A549 (cell line): ENCODE measurements around the gene TMEM95. TPM values are rescaled to one million over a fixed set of nuclear protein-coding genes. Genes with fewer than 3 reads are reported as not detected.
"Not testable (repeated sequence)": the region's sequence is repeated elsewhere in the genome, so short reads cannot be mapped to it uniquely, and the experiment has no call there.

Experiments used
- ATAC-seq, 2 experiments: fragments of 200-7000 bp in 1 of 2; fragments of >200 bp in 1 of 2; cut with Nextera tagmentation in 1 of 2; cut with Tn5 transposase in 1 of 2; 3 replicates each; pipeline versions ENCODE4 v1.8.0 to v1.9.1; 2018 to 2020; ENCODE audit warnings: mild to moderate bottlenecking in 1 of 2, moderate library complexity in 1 of 2
- CTCF ChIA-PET: fragments of 300-600 bp; sonication (Branson Sonifier 250); formaldehyde crosslinking; extraction: SDS; loops from one replicate; lab custom pipeline; 2021; ENCODE audit warnings: antibody characterized with exemption, inconsistent platforms; lab: Yijun Ruan, JAX
- POLR2A ChIA-PET: fragments of 350-600 bp; formaldehyde crosslinking; extraction: SDS; loops from one replicate; lab custom pipeline; 2021; ENCODE audit warnings: antibody characterized with exemption, inconsistent platforms; lab: Yijun Ruan, JAX
- DNase-seq, 2 experiments: peaks; one replicate each; pipeline versions ENCODE4 v3.0.0 to v3.0.0-alpha.2; 2011 to 2016; ENCODE audit warnings: low read depth in 1 of 2, low spot score in 1 of 2
- FAIRE-seq: peaks from 2 replicates; lab custom pipeline; 2011; peaks lifted over from hg19 to GRCh38; lab: Jason Lieb, UNC
- H3K27ac ChIP-seq, 2 experiments: fragments of >200 bp; sonication (Bioruptor Twin); formaldehyde crosslinking; 3 replicates each; pipeline ENCODE4 v1.5.1; 2016 to 2017
- H3K4me1 ChIP-seq: fragments of >200 bp; sonication (Bioruptor Twin); formaldehyde crosslinking; 3 replicates; pipeline ENCODE4 v1.6.1; 2016
- H3K4me2 ChIP-seq: fragments of >200 bp; sonication (Bioruptor Twin); formaldehyde crosslinking; 3 replicates; pipeline ENCODE4 v1.6.1; 2016
- H3K4me3 ChIP-seq: fragments of >200 bp; sonication (Bioruptor Twin); formaldehyde crosslinking; 3 replicates; pipeline ENCODE4 v1.5.1; 2016
- H3K9me3 ChIP-seq: fragments of >200 bp; sonication (Bioruptor Twin); formaldehyde crosslinking; 3 replicates; pipeline ENCODE4 v1.6.1; 2016
- BHLHE40 ChIP-seq: IDR thresholded peaks from 2 replicates; pipeline ENCODE4 v1.6.1; 2012; ENCODE audit warnings: low read depth, low read length, inconsistent platforms
- CBX2 ChIP-seq: fragments of 200-600 bp; sonication (generic); IDR thresholded peaks from 2 replicates; pipeline ENCODE4 v1.6.1; 2016; ENCODE audit warnings: low read depth, mild to moderate bottlenecking, borderline replicate concordance
- CBX8 ChIP-seq: fragments of 200-600 bp; sonication (generic); IDR thresholded peaks from 2 replicates; pipeline ENCODE4 v1.6.1; 2016
- CHD2 ChIP-seq: fragments of 150-350 bp; IDR thresholded peaks from 2 replicates; pipeline ENCODE4 v1.6.1; 2014; ENCODE audit warnings: low read length; ENCODE audit not compliant: partially characterized antibody
- EHF ChIP-seq: fragments of 250-450 bp; sonication (Bioruptor Pico); IDR thresholded peaks from 2 replicates; pipeline ENCODE4 v1.5.0; 2020; ENCODE audit warnings: mild to moderate bottlenecking
- ESRRA ChIP-seq: fragments of 150-350 bp; IDR thresholded peaks from 2 replicates; pipeline ENCODE4 v1.6.1; 2014; ENCODE audit warnings: mild to moderate bottlenecking, low read length, borderline replicate concordance
- FOSL2 ChIP-seq, 2 experiments: fragments of 450-650 bp in 1 of 2; fragments of >200 bp in 1 of 2; sonication (Bioruptor Twin) in 1 of 2; formaldehyde crosslinking; IDR thresholded peaks; 2 replicates each; pipeline versions ENCODE4 v1.5.0 to v1.6.1; 2016 to 2020; ENCODE audit warnings: mild to moderate bottlenecking in 1 of 2, moderate library complexity in 1 of 2
- GATA3 ChIP-seq: IDR thresholded peaks from 2 replicates; pipeline ENCODE4 v1.6.1; 2012; ENCODE audit warnings: borderline replicate concordance
- HEYL ChIP-seq: fragments of 250-450 bp; sonication (Bioruptor Pico); IDR thresholded peaks from 2 replicates; pipeline ENCODE4 v1.8.0; 2021; ENCODE audit warnings: mild to moderate bottlenecking, moderate library complexity
- MAFK ChIP-seq: fragments of 450-650 bp; IDR thresholded peaks from 2 replicates; pipeline ENCODE4 v1.6.1; 2014; ENCODE audit not compliant: partially characterized antibody
- MAZ ChIP-seq: fragments of 150-350 bp; IDR thresholded peaks from 2 replicates; pipeline ENCODE4 v1.6.1; 2014; ENCODE audit warnings: antibody characterized with exemption, low read depth, low read length, borderline replicate concordance
- NFE2L2 ChIP-seq: fragments of 150-350 bp; conservative IDR thresholded peaks from 2 replicates; pipeline ENCODE4 v1.6.1; 2014; ENCODE audit warnings: low read length
- NR3C1 ChIP-seq: fragments of >200 bp; sonication (Bioruptor Twin); formaldehyde crosslinking; IDR thresholded peaks from 3 replicates; pipeline ENCODE4 v1.6.1; 2017
- PHF8 ChIP-seq: fragments of 200-600 bp; sonication (generic); IDR thresholded peaks from 2 replicates; pipeline ENCODE4 v1.6.1; 2016; ENCODE audit warnings: low read depth, mild to moderate bottlenecking, antibody characterized with exemption, moderate library complexity, borderline replicate concordance
- POLR2AphosphoS2 ChIP-seq: conservative IDR thresholded peaks from 2 replicates; pipeline ENCODE4 v1.6.1; 2012; ENCODE audit warnings: low read length, improper control_type of control experiment, inconsistent platforms
- RCOR1 ChIP-seq: fragments of 150-350 bp; IDR thresholded peaks from 2 replicates; pipeline ENCODE4 v1.6.1; 2014; ENCODE audit warnings: antibody characterized with exemption, low read length, low read depth
- TP53 ChIP-seq: fragments of 250-450 bp; sonication (Bioruptor Pico); IDR thresholded peaks from 2 replicates; pipeline ENCODE4 v1.5.0; 2021; ENCODE audit warnings: mild to moderate bottlenecking, moderate library complexity
- WGBS: methylation state at CpG from one replicate; pipeline ENCODE4 v1.1.6; 2017; ENCODE audit errors: missing lambda C conversion rate; 5-methylcytosine and 5-hydroxymethylcytosine counted together
- polyA plus RNA-seq, 4 experiments: library from polyadenylated mRNA; depleted of rRNA in 3 of 4; stranded (reverse); fragments of >200 nt; fragmentation: RNase III in 1 of 4; extraction: RNeasy Plus Mini Kit Qiagen cat#74134 plus additional on column Dnase treatment in 1 of 4; gene quantifications; 2 replicates in 3 of 4; 3 replicates in 1 of 4; pipeline ENCODE4 v1.2.3, GENCODE V29; 2011 to 2017
- TF ChIP-seq, protein P1 (sequence below): fragments of 250-450 bp; sonication (Bioruptor Pico); IDR thresholded peaks from 2 replicates; pipeline ENCODE4 v1.5.0; 2020; ENCODE audit warnings: low read depth, mild to moderate bottlenecking, moderate library complexity
- TF ChIP-seq, protein P2 (sequence below): fragments of >200 bp; sonication (Bioruptor Twin); formaldehyde crosslinking; IDR thresholded peaks from 2 replicates; pipeline ENCODE4 v1.6.1; 2016
- TF ChIP-seq, protein P3 (sequence below): IDR thresholded peaks from 2 replicates; pipeline ENCODE4 v1.6.1; 2012
- TF ChIP-seq, protein P4 (sequence below): IDR thresholded peaks from 2 replicates; pipeline ENCODE4 v1.6.1; 2012; ENCODE audit warnings: low read depth, borderline replicate concordance
- TF ChIP-seq, protein P5 (sequence below): fragments of 200-600 bp; sonication (generic); IDR thresholded peaks from 2 replicates; pipeline ENCODE4 v1.6.1; 2016; ENCODE audit warnings: antibody characterized with exemption, mild to moderate bottlenecking, moderate library complexity

Gene TMEM95
- polyA plus RNA-seq, 2 of the 4 experiments (the other 2 are of a cell fraction), result not detected

DNA sequence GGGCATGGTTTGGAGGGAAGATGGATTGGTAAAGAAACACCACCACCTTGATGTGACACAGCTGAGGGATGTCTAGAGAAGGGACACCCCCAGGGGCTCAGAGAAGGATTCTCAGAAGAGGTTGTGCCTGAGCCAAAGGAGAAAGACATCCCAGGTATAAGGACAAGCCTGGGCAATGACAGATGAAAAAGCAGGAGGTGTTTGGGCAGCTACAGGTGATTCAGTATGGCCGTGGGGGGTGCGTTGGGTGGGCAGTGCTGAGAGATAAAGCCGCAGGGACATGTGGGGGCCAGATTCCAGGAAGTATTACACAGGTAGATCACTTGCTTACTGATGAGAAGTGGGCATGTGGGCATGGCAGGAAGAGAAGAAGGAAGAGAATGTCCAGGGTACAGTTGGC, 7.0 kb downstream of the TMEM95 start (continued):
- TF ChIP-seq TP53, result no peak
- no peak for TF ChIP-seq NFE2L2
- TF ChIP-seq CHD2, result no peak
- no peak for TF ChIP-seq MAFK

DNA sequence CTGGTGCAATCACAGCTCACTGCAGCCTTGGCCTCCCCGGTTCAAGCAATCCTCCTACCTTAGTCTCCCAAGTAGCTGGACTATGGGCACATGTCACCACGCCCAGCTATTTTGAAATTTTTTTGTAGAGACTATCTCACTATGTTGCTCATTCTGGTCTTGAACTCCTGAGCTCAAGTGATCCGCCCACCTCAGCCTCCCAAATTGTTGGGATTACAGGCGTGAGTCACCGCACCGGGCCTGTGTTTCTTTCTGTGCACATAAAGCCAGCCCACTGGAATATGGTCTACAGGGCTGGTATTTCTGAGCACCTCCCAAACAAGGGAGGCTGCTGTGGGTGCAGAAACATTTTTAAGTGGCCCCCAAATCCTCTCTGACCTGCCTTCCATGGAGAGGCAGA, 8.4 kb downstream of the TMEM95 start:
- H3K27ac ChIP-seq, result no peak overlapping the region
- ChIA-PET CTCF (interaction anchor here (0.8 to 3.6 kb wide), 4 partner anchors 10 to 197 kb away, joined by 3 to 19 read pairs (median 18); partner anchors contain the start of gene KCTD11), POLR2A (no interaction called here)
- peak; percentile 45 to 69; a peak in 4 of 6 replicates for ATAC-seq
- no peak for TF ChIP-seq FOSL2 (IDR thresholded peaks at IDR 0.05)
- TF ChIP-seq FOSL2 (CRISPR knock-in tag; IDR thresholded peaks at IDR 0.05), result peak; percentile 41; the same call in 1 of the 2 replicates
- TF ChIP-seq, protein P1, sequence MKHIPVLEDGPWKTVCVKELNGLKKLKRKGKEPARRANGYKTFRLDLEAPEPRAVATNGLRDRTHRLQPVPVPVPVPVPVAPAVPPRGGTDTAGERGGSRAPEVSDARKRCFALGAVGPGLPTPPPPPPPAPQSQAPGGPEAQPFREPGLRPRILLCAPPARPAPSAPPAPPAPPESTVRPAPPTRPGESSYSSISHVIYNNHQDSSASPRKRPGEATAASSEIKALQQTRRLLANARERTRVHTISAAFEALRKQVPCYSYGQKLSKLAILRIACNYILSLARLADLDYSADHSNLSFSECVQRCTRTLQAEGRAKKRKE (CRISPR knock-in tag), result no peak
- H3K4me2 ChIP-seq, result no peak overlapping the region
- 56% methylated on average over 6 of the region's 6 CpGs for WGBS
- H3K4me3 ChIP-seq, result no peak overlapping the region
- no peak for FAIRE-seq
- no peaks in the 10 kb centered on the region for H3K9me3 ChIP-seq
- peaks cover 7% of the 10 kb centered on the region; the same call in 2 of the 3 replicates for H3K4me1 ChIP-seq
- peak in 1 of 2 experiments; percentile 52 for DNase-seq

DNA sequence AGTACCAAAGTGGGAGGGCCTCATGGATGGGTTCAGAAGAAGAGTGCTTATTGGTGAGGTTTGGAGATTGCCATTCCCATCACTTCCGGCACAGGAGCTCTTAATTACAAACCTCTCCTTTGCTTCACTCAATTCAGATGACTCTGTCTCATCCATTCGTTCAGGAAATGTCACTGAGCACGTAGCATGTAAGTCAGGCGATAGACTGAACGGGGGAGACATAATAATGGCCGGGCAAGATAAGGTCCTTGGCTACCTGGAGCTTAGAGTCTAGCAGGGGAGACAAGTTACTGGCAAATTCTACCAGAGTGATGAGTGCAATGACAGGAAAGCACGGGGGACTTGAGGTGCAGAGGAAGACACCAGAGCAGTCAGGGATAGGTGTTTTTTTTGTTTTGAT, 11.0 kb downstream of the TMEM95 start:
- POLR2A ChIA-PET, DNase-seq, H3K4me3 ChIP-seq, H3K4me2 ChIP-seq, H3K4me1 ChIP-seq, H3K27ac ChIP-seq, ATAC-seq, H3K9me3 ChIP-seq: not testable (repeated sequence)
- 79% methylated on average over 7 of the region's 7 CpGs for WGBS
- FAIRE-seq, result peak; percentile 85
- CTCF ChIA-PET, result interaction anchor here (12.6 kb wide), 1 partner anchor 11 kb away, joined by 154 read pairs; the partner anchor contains the start of genes KCTD11 and TMEM95

DNA sequence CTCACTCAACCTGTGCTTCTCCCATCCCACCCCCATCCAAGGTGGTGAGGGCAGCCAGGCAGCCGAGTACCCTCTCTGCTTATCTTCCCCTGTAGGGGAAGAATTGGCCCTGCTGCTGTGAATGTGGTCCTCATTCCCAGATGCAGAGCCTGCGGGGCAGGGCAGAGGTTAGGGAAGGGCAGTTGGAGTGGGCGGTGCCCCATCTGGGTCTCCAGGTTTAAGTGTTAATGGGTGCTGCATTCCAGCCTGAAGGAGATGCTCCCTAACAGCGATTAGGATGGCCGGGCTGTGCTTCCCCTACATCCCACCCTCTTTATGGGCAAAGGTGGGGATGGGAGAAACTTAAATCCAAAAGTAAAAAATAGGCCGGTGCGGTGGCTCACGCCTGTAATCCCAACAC, 12.1 kb downstream of the TMEM95 start:
- TF ChIP-seq MAFK (no peak), NR3C1 (no peak), BHLHE40 (no peak), NFE2L2 (no peak), EHF (no peak), CBX2 (no peak), MAZ (no peak), CBX8 (no peak)
- TF ChIP-seq, protein P2, sequence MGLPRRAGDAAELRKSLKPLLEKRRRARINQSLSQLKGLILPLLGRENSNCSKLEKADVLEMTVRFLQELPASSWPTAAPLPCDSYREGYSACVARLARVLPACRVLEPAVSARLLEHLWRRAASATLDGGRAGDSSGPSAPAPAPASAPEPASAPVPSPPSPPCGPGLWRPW, result no peak
- TF ChIP-seq, protein P3, sequence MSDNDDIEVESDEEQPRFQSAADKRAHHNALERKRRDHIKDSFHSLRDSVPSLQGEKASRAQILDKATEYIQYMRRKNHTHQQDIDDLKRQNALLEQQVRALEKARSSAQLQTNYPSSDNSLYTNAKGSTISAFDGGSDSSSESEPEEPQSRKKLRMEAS, result no peak
- H3K9me3 ChIP-seq, result no peaks in the 10 kb centered on the region
- peaks cover 7% of the 10 kb centered on the region; the same call in 2 of the 3 replicates for H3K4me1 ChIP-seq
- ChIA-PET POLR2A (no interaction called here), CTCF (interaction anchor here (0.9 to 12.6 kb wide), 2 partner anchors 12 to 180 kb away, joined by 3 to 154 read pairs; partner anchors contain the start of genes KCTD11 and TMEM95)
- no peak for DNase-seq
- FAIRE-seq, result no peak
- H3K27ac ChIP-seq, result no peak overlapping the region
- WGBS, result 81% methylated on average over 8 of the region's 8 CpGs
- H3K4me2 ChIP-seq, result no peak overlapping the region
- no peak for ATAC-seq
- H3K4me3 ChIP-seq, result no peak overlapping the region

DNA sequence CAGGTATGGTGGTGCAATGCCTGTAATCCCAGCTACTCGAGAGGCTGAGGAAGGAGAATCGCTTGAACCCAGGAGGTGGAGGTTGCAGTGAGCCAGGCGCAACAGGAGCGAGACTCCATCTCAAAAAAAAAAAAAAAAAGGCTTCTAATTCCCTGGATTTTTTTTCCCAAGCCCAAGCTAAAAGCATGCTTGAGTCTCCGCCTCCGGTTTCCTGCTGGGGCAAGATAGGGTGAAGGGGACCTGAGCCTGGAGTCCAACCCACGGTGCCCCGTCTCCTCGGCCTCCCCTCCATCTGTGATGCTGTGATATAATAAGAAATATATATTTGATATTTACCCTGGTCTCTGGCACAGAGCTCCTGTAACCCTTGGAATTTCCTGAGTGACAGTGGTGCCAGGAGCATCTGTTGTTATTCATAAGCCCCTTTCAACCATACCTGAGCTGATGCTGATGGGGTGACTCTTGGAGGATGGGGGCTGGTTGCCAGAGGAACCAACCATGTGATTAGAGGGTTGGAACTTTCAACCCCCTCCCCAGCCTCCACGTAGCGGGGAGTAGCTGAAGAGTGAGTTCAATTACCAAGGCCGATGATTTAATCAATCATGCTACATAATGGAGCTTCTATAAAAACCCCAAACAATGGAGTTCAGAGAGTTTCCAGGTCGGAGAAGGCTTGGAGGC, 13.1 kb downstream of the TMEM95 start:
- FAIRE-seq, result no peak
- CTCF ChIA-PET, result interaction anchor here (0.6 to 12.6 kb wide), 7 partner anchors 9 to 192 kb away, joined by 3 to 154 read pairs (median 7); partner anchors contain the start of genes KCTD11 and TMEM95
- ATAC-seq, result no peak
- TF ChIP-seq ESRRA (no peak), RCOR1 (no peak), POLR2AphosphoS2 (no peak), FOSL2 (IDR thresholded peaks at IDR 0.05) (no peak), FOSL2 (CRISPR knock-in tag; IDR thresholded peaks at IDR 0.05) (no peak), GATA3 (no peak), PHF8 (no peak), HEYL (CRISPR knock-in tag) (no peak)
- TF ChIP-seq, protein P4, sequence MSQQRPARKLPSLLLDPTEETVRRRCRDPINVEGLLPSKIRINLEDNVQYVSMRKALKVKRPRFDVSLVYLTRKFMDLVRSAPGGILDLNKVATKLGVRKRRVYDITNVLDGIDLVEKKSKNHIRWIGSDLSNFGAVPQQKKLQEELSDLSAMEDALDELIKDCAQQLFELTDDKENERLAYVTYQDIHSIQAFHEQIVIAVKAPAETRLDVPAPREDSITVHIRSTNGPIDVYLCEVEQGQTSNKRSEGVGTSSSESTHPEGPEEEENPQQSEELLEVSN, result no peak
- TF ChIP-seq, protein P5, sequence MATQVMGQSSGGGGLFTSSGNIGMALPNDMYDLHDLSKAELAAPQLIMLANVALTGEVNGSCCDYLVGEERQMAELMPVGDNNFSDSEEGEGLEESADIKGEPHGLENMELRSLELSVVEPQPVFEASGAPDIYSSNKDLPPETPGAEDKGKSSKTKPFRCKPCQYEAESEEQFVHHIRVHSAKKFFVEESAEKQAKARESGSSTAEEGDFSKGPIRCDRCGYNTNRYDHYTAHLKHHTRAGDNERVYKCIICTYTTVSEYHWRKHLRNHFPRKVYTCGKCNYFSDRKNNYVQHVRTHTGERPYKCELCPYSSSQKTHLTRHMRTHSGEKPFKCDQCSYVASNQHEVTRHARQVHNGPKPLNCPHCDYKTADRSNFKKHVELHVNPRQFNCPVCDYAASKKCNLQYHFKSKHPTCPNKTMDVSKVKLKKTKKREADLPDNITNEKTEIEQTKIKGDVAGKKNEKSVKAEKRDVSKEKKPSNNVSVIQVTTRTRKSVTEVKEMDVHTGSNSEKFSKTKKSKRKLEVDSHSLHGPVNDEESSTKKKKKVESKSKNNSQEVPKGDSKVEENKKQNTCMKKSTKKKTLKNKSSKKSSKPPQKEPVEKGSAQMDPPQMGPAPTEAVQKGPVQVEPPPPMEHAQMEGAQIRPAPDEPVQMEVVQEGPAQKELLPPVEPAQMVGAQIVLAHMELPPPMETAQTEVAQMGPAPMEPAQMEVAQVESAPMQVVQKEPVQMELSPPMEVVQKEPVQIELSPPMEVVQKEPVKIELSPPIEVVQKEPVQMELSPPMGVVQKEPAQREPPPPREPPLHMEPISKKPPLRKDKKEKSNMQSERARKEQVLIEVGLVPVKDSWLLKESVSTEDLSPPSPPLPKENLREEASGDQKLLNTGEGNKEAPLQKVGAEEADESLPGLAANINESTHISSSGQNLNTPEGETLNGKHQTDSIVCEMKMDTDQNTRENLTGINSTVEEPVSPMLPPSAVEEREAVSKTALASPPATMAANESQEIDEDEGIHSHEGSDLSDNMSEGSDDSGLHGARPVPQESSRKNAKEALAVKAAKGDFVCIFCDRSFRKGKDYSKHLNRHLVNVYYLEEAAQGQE, result no peak

More for the DNA sequence above, 13.1 kb downstream of the TMEM95 start:
- no peak for DNase-seq
- peaks cover 5% of the 10 kb centered on the region; the same call in 2 of the 3 replicates for H3K4me1 ChIP-seq
- no peak overlapping the region for H3K27ac ChIP-seq
- no peak overlapping the region for H3K4me2 ChIP-seq
- WGBS, result 77% methylated on average over 13 of the region's 13 CpGs
- POLR2A ChIA-PET, result no interaction called here
- no peak overlapping the region for H3K4me3 ChIP-seq
- no peaks in the 10 kb centered on the region for H3K9me3 ChIP-seq
